T-helper 2 cell treated with Interferon-gamma antibody and Interleukin-4, amounts not matched to agents 100 ng/mL and 5 ng/mL, for 36 hours (primary cell): ENCODE results near the gene LILRB2. TPM values are rescaled to one million over a fixed set of nuclear protein-coding genes. Genes with fewer than 3 reads are reported as not detected.
"Not testable (repeated sequence)": the region's sequence is repeated elsewhere in the genome, so short reads cannot be mapped to it uniquely, and the experiment has no call there.

Source experiments
- intact Hi-C: fragments of 100-400 bp; cut with micrococcal nuclease; formaldehyde crosslinking; loops from one replicate; pipeline ENCODE4 v1.15.1; 2023
- total RNA-seq: library from RNA; stranded (reverse); gene quantifications from 2 replicates; pipeline ENCODE4 v1.2.3, GENCODE V29; 2022

Gene LILRB2
- total RNA-seq, 1 donor from 2014 or later: not detected

GRCh38 chr19:54275951-54276350 lies 5.0 kb downstream of the LILRB2 start:
- intact Hi-C loops: no loop called here

DNA sequence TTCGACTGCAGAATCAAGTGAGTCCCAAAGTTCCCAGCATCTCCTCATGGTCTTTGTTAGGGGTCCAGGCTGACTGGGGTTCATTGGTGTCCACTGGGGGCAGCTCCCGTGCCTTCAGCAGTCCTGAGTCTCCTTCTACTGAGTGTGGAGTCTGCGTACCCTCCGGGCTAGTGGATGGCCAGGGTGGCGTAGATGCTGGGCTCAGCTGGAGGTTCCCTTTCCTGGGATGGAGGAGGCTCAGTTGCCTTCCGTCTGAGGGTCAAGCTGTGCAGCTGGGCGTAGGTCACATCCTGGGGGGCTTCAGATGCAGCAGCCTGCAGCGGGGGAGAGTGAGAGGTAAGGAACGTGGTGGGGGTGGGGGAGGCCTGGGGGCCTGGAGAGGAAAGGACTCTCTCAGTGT lies 6.4 kb downstream of the LILRB2 start:
- intact Hi-C loops: not testable (repeated sequence)

DNA sequence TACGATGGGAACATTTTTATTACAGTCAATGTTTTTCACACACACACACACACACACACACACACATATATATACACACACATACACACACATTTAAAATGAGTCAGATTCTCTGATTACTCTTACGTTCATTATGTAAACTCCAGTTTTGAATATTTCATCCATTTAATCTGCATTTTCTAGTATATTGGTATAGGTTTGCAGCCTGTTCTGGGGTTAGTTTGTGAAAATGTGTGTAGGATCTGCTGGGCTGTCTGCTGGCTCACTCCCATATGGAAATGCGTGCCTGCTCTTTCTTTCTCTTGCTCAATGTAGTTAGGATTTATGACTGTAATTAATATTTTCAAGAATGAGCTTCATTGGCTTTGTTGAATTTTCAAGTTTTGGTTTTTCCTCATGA lies 7.1 kb downstream of the LILRB2 start:
- intact Hi-C loops: no loop called here

DNA sequence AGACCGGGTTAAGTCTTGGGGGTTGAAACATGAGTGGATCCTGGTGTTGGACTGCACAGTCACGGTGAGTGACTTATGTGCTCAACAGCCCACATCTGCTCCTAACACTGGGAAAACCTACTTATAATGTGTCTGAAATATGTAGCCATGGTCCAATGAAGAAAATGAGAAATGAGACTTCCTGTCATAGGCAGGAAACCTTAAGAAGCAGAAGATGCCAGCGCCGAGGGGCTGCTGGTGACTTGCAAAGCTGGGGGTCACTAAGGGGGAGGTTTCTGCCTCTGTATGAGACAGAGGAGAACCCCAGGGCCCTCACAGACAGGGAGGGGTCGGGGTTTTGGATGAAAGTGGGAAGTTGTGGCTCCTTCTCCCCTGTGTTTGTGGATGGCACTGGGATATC lies 8.7 kb downstream of the LILRB2 start:
- intact Hi-C loops: not testable (repeated sequence)

GRCh38 chr19:54271587-54271986 lies 9.3 kb downstream of the LILRB2 start:
- intact Hi-C loops: not testable (repeated sequence)

DNA sequence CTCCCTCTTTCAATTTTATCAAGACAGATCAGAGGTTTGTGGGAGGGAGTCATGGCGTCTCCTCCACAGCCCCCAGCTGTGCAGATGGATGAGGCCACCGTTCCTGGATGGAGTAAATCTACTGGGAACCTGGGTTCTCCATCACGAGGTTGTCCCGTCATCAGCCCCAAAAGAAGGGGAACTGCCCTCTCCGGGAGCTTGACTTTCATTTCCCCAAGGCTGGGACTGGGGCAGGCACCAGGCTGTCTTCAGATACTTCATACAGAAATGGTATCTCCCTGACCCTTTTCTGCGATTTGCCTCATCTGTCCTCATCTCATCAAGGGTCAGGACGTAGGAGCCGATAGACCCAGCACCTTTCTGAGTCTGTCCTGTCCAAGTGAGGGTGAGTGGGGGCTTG lies 9.8 kb downstream of the LILRB2 start:
- intact Hi-C loops: no loop called here

DNA sequence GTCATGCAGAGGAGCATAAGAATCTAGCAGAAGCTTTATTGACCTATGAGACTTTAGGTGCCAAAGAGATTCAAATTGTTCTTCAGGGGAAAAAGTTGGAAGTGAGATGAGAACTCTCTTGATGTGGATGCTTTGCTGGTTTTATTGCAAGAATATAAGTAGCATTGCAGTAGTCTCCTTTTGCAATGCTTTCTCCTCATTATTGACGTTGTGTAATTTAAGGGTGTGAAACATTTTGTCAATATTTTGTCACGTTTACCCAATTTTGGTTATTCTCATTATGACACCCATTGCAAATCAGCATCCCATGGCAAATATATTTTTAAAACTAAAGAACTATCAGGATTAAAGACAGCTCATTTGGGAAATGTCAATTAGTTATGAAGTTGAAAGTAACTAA lies 12.0 kb downstream of the LILRB2 start:
- intact Hi-C loops: no loop called here

DNA sequence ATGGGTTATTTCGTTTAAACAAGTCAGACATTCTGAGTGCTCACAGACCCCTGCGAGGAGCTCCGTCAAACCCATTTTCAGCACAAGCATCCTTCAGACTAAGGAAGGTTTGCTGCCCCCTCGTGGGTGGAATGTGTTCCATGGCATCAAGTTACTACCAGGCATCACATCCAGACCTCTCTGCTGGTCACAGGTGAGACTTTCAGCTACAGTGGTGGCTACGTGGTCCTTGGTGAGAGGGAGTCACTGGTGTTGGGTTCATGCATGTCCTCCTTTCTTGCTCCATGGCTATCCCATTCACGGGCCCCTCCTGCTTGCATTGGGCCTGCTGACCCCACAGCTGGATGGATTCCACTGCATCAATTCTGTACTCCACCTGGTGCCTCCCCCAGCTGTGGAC lies 14.8 kb downstream of the LILRB2 start:
- intact Hi-C loops: no loop called here

DNA sequence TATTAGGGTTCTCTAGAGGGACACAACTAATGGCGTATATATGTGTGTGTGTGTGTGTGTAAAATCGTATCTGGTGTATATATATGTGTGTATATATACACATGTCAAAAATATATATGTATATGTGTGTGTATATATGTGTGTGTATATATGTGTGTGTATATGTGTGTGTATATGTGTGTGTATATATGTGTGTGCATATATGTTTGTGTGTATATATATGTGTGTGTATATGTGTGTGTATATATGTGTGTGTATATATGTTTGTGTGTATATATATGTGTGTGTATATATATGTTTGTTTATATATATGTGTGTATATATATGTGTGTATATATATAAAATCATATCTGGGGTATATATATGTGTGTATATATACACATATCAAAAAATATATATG lies 18.4 kb downstream of the LILRB2 start:
- intact Hi-C loops: no loop called here

GRCh38 chr19:54262066-54262465 lies 18.8 kb downstream of the LILRB2 start:
- intact Hi-C loops: no loop called here

- intact Hi-C loops: no loop called here
Observed at GRCh38 chr19:54257116-54257480, 23.8 kb downstream of the LILRB2 start, which contains the start of gene LILRB5. TSS of gene LILRB5 (minus strand) at chr19:54257273. CDS start at chr19:54257193, 80 bp downstream.

GRCh38 chr19:54256250-54257115 lies 24.4 kb downstream of the LILRB2 start:
- intact Hi-C loops: no loop called here

DNA sequence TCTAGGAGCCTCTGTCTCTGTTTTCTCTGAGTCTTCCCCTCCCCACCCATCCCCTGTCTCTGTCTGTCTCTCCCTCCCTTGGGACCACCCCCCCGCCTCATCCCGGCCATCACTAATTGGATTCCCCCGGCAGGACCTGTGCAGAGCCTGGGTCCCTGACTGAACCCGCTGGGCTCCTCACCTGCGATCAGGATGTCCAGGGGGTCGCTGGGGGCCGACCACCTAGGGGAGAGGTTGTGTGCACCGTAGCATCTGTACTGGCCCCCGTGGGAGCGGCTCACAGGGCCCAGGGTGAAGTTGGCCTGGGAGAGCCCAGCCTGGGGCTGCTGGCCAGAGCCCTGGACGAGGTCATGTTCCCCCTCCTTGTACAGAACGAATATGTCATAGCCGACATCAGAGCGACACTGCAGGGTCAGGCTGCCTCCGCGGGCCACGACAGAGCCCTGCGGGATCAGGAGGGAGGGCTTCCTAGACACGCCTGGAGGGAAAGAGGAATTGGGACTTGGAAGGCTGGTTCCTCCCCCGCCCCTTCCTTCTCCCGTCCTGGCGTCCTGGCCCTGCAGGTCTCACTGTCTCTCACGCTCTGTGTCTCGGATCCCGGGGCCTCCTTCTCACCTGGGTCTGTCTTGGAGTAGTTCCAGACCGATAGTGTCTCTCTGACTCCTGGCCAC lies 25.7 kb downstream of the LILRB2 start:
- intact Hi-C loops: no loop called here

DNA sequence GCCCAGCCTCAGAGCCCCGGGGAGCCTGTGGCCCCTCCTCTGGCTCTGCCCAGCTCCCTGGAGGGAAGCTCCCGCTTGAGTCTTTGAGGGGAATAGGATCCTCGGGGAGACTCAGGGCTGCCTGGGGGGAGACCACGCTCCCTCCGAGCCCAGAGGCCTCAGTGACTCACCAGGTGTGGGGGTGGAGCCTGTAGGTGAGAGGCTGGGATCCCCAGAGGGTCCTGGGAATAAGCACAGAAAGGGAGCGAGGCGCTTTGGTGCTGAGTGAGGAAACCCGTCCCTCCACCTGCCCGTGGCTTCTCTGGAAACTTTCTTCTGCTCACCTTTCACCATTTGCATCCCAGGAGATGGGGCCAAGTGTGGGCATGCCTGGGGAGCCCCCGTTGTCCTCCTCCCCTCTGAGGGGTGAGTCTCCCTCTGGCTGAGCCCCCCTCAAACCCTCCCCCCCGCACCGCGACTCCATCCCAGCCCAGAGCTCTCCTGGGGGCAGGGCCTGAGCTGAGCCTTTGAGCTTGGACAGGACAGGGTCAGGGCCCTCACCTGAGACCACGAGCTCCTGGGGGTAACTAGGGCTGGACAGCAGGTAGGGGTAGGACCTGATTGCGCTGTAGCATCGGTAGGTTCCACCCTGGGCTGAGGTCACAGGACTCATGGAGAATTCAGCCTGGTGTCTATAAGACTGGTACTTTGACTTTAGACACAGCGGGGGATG lies 26.6 kb downstream of the LILRB2 start:
- intact Hi-C loops: no loop called here

DNA sequence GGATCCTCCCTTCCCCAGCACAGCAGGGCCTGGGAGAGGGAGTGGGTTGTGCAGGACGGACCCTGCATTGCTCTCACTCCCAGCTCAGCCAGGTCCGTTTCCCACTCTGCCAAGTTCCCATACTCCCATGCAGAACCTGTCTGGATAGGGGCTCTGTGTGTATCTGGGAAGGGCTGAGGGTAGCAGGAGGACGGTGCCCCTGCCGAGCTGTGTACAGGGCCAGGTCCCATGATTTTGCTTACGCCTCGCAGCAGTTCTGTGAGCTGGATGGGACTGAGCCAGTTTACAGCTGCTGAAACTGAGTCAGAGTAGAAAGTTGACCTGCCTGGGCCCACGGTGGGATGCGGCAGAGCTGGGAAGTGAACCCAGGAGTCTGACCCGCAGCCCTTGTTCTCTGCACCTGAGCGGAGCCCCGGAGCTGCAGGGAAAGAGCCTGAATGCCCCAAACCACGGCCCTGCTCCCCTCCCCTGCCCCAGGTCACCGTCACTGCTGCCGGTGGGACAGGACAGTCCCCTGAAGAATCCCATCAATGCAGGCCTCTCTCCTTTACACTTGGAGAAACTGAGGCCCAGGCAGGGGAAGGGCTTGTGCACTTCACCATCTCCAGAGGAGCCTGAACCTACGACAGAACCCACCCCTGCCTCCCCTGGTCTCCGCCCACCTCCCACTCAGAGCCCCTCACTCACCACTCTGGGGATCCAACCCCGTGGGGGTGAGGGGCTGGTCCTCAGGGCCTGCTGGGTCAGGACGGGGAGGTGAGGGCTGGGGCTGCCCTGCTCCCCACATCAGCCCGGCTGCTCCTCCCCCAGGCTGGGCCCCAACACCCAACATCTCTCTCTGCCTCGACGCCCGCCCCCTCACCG lies 27.3 kb downstream of the LILRB2 start:
- intact Hi-C loops: no loop called here

DNA sequence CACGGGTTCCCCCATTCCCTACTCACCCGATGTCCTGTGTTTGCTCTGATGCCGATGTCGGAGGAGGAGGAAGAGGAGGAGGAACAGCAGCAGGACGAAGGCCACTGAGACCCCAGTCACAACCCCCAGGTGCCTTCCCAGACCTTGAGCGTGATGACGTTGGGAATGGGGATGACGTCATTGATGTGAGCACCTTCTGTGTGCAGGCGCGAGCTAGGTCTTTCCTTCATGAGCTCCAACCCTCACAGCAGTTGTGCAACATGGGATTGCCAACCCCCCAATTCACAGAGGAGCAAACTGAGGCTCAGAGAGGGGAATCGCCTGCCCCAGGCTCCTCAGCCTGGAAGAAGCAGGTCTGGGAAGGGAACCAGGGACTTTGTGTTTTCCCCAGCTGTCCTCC lies 28.1 kb downstream of the LILRB2 start:
- intact Hi-C loops: no loop called here

GRCh38 chr19:54252243-54252642 lies 28.7 kb downstream of the LILRB2 start:
- intact Hi-C loops: no loop called here

- intact Hi-C loops: no loop called here
Observed at GRCh38 chr19:54248016-54248601, 32.8 kb downstream of the LILRB2 start.

DNA sequence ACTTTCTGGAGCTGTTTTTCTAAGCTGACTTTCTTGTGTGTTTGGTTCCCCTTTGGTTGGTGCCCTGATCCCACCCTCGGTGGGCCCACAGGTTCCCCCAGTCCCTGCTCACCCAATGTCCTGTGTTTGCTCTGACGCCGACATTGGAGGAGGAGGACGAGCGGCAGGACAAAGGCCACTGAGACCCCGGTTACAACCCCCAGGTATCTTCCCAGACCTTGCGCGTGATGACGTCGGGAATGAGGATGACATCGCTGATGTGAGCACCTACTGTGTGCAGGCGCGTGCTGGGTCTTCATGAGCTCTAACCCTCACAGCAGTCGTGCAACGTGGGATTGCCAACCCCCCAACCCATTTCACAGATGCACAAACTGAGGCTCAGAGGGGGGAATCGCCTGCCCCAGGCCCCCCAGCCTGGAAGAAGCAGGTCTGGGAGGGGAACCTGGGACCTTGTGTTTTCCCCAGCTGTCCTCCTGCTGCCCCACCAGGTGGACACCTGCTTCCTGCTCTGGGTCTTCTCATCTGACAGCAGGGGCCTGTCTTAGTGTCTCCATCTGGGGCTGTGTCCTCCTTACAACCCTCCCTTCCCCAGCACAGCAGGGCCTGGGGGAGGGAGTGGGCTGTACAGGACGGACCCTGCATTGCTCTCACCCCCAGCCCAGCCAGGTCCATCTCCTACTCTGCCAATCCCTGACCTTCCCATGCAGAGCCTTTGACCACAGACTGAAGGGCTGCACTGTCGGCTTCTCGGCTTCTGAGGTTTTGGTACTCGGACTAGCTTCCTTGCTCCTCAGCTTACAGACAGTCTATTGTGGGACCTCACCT lies 33.6 kb downstream of the LILRB2 start:
- intact Hi-C loops: no loop called here

- intact Hi-C loops: no loop called here
Observed at GRCh38 chr19:54245936-54246335, 35.0 kb downstream of the LILRB2 start.
